K562 (cell line): ENCODE results near the gene CPSF4. TPM values are rescaled to one million over a fixed set of nuclear protein-coding genes. Genes with fewer than 3 reads are reported as not detected.
A peak's percentile ranks its signal among the peaks of the same experiment; 100 is the strongest.

Source experiments
- ATF2 ChIP-seq: sonication (generic); formaldehyde crosslinking; IDR thresholded peaks from 2 replicates; pipeline ENCODE4 v1.8.1; 2022; ENCODE audit warnings: missing genetic modification reagents
- ELK3 ChIP-seq: fragments of 450-650 bp; formaldehyde crosslinking; IDR thresholded peaks from 2 replicates; pipeline ENCODE4 v1.4.0; 2020; ENCODE audit warnings: mild to moderate bottlenecking
- FOXM1 ChIP-seq, 2 experiments: fragments of 450-650 bp in 1 of 2; sonication (generic) in 1 of 2; formaldehyde crosslinking in 1 of 2; IDR thresholded peaks; 2 replicates each; pipeline versions ENCODE4 v1.6.1 to v1.9.0; 2017 to 2022; ENCODE audit warnings: low read depth in 2 of 2, mild to moderate bottlenecking in 2 of 2, missing genetic modification reagents in 1 of 2, moderate library complexity in 1 of 2
- HDAC8 ChIP-seq: fragments of 450-650 bp; IDR thresholded peaks from 2 replicates; pipeline ENCODE4 v1.6.1; 2016; ENCODE audit warnings: mild to moderate bottlenecking, missing genetic modification characterization, moderate library complexity, missing compliant biosample characterization
- IRF9 ChIP-seq: fragments of 450-650 bp; IDR thresholded peaks from 2 replicates; pipeline ENCODE4 v1.6.1; 2016; ENCODE audit warnings: missing biosample characterization, missing genetic modification characterization
- MTF1 ChIP-seq: fragments of 250-450 bp; sonication (Bioruptor Pico); IDR thresholded peaks from 2 replicates; pipeline ENCODE4 v1.9.0; 2021; ENCODE audit warnings: moderate library complexity, mild to moderate bottlenecking, inconsistent platforms, borderline replicate concordance
- NKRF ChIP-seq: fragments of 450-650 bp; IDR thresholded peaks from 2 replicates; pipeline ENCODE4 v1.6.1; 2016; ENCODE audit warnings: borderline replicate concordance
- POLR3A ChIP-seq: IDR thresholded peaks from 2 replicates; pipeline ENCODE4 v1.6.1; 2011; ENCODE audit warnings: borderline replicate concordance, mild to moderate bottlenecking, moderate library complexity; ENCODE audit not compliant: insufficient read length, insufficient read depth; ENCODE audit errors: extremely low read depth
- SMARCA5 ChIP-seq: fragments of 450-650 bp; IDR thresholded peaks from 2 replicates; pipeline ENCODE4 v1.6.1; 2016
- polyA plus RNA-seq, 8 experiments: library from polyadenylated mRNA; depleted of rRNA in 4 of 8; stranded (reverse) in 5 of 8; unstranded in 3 of 8; fragments of >200 nt; fragmentation: Nextera tagmentation in 2 of 8; fragmentation: Illumina TruSeq in 1 of 8; extraction: Ambion mirVana in 2 of 8; extraction: Trizol in 1 of 8; gene quantifications; 2 replicates each; pipeline versions ENCODE4 v1.2.1 to v1.2.3, GENCODE V29; 2011 to 2014; ENCODE audit warnings: inconsistent platforms in 1 of 8, missing spikeins in 1 of 8
- total RNA-seq, 7 experiments: library from RNA; depleted of rRNA in 6 of 7; stranded (reverse); fragments of >200 nt in 6 of 7; fragmentation: Illumina TruSeq in 2 of 7; extraction: Trizol in 2 of 7; gene quantifications; 2 replicates each; pipeline versions ENCODE4 v1.2.1 to v1.2.3, GENCODE V29; 2011 to 2021; ENCODE audit warnings: low replicate concordance in 1 of 7

CPSF4 gene
- total and polyA plus RNA-seq, 9 of the 15 experiments (the other 6 are each of a cell fraction or from before 2014, with no cell fraction given): 16.9 to 118 (median 71.7) TPM

GRCh38 chr7:99407872-99408378, 30.8 kb upstream of the CPSF4 start (continued):
- TF ChIP-seq SMARCA5: no peak
- no peak for TF ChIP-seq POLR3A
- no peak for TF ChIP-seq ATF2 (CRISPR knock-in tag)
- no peak for TF ChIP-seq MTF1 (CRISPR knock-in tag)
- no peak for TF ChIP-seq HDAC8
- TF ChIP-seq ELK3 (CRISPR knock-in tag): no peak
- TF ChIP-seq IRF9 (tag): no peak
- TF ChIP-seq FOXM1 (IDR thresholded peaks at IDR 0.05; ENCODE audit: low read depth): no peak
- no peak for TF ChIP-seq FOXM1 (CRISPR knock-in tag; IDR thresholded peaks at IDR 0.05; ENCODE audit: low read depth)
- TF ChIP-seq NKRF: 0 out of 2 replicates have a peak, but pooled peaks have one; percentile 56
